Fibroblast of skin of right quadriceps (primary cell): ENCODE measurements around the gene ZNF823.
"Not testable (repeated sequence)": the region's sequence is repeated elsewhere in the genome, so short reads cannot be mapped to it uniquely, and the experiment has no call there.

Experiments used
- DNase-seq: peaks from one replicate; pipeline ENCODE4 v3.0.0-alpha.2; 2013

The ZNF823 gene

DNA sequence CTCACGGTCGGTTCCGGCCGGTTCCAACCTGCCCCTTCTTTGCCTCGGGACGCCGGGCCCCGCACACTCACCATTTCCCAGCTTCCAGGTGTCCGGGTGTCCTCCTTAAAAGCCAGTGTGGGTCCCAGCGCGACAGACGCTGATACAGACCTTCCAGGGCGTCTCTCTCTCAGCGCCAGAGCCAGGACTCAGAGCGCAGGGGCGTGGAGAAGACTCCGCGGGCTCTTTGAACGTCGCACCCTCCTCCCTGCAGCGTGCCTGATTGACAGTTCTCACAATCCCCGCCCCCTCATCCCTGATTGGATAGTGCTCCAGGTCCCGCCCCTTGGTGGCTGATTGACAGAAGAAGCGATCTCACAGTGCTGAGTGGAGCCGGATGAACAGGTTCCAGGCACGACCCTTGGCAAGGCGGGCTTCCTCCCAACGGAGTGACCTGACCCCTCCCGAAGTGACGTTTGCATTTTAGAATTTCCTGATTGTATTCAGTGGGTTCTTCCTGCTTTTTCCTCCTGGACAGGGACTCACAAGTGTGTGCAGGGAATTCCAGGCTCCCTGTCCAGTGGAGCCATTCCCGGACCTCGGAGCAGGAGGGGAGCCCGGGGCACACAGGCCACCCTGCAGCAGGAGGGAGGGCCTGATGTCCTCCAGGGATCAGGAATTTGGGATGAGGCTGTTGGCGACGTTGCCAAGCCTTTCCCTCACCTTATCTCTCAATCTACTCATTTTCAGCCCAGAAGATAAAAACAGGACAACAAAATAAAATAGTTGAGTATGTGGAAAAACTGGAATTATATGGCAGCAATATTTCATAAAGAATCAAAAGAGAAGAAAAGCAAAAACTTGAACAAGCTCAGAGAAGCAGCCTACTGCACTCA is at the start of gene ZNF823:
ZNF823 (minus strand) TSS at position 201 of the 875 bp plus-strand sequence; CDS start at position 74, 127 bp downstream.
- DNase-seq, result peak; percentile 98

DNA sequence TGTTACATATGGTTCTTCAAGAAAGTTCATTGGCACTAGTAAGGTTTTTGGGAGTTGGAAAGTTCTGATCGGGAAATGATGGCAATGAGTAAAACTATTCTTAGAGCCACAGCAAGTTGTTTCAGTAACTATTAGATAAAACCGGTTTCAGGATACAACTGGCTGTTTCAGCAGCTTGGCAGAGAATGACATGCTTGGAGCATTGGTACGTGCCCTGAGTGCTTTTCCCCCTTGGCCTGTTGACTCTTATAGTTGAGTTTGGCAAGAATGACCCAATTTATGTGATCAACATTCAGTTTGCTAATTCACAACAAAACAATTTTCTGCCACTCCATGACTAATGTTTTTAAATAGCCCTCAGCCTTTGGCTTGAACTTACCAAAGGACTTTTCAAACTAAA is 48.8 kb upstream of the ZNF823 start:
- DNase-seq, result no peak

DNA sequence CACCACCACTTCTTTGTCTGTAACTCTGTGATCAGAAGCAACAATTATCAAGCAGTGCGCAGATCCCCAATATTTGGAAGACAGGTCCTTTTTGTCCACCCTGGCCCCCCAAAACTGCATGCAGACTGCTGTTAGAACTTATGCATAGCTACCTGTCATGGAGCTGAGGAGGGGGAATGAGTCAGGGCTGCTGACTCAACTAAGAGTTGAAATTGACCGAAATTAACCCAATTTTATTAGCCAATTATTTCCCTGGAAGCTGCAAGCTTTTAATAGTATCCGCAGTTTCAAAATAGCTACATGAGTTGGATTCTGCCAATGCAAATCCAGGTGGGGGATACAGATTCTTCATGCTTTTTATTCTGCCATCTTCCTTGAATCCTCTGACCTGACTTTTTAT is 45.6 kb upstream of the ZNF823 start:
- DNase-seq, result no peak

GRCh38 chr19:11783767-11784166 is 45.0 kb upstream of the ZNF823 start:
- no peak for DNase-seq

- peak; percentile 8 for DNase-seq
Measured at GRCh38 chr19:11781295-11782057, 42.7 kb upstream of the ZNF823 start.

DNA sequence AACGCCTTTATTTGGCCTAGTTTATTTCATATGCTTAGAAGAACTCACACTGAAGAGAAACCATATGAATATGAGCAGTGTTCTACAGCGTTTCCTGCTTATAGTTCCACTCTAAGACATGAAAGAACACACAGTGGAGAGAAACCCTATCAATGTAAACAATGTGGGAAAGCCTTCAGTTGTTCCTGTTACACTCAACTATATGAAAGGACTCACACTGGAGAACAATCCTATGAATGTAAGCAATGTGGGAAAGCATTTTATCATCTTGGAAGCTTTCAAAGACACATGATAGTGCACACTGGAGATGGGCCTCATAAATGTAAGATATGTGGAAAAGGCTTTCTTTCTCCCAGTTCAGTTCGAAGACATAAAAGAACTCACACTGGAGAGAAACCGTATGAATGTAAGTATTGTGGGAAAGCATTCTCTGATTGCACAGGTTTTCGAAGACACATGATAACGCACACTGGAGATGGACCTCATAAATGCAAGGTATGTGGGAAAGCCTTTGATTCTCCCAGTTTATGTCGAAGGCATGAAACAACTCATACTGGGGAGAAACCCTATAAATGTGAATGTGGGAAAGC is 41.8 kb upstream of the ZNF823 start:
- no peak for DNase-seq

GRCh38 chr19:11776669-11777068 is 37.9 kb upstream of the ZNF823 start:
- DNase-seq, result not testable (repeated sequence)

GRCh38 chr19:11771520-11771919 is 32.8 kb upstream of the ZNF823 start:
- DNase-seq, result not testable (repeated sequence)

DNA sequence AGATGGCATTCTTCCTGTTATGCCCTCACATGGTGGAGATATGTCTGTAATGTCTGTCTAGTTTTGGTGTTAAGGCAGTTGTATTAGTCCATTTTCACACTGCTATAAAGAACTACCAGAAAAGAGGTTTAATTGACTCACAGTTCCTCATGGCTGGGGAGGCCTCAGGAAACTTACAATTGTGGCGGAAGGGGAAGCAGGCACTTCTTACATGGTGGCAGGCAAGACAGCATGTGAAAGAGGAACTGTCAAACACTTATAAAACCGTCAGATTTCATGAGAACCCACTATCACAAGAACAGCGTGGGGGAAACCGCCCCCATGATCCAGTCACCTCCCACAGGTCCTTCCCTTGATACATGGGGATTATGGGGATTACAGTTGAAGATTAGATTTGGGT is 31.2 kb upstream of the ZNF823 start:
- no peak for DNase-seq

GRCh38 chr19:11767633-11768133 is 28.9 kb upstream of the ZNF823 start:
- DNase-seq, result peak; percentile 12

DNA sequence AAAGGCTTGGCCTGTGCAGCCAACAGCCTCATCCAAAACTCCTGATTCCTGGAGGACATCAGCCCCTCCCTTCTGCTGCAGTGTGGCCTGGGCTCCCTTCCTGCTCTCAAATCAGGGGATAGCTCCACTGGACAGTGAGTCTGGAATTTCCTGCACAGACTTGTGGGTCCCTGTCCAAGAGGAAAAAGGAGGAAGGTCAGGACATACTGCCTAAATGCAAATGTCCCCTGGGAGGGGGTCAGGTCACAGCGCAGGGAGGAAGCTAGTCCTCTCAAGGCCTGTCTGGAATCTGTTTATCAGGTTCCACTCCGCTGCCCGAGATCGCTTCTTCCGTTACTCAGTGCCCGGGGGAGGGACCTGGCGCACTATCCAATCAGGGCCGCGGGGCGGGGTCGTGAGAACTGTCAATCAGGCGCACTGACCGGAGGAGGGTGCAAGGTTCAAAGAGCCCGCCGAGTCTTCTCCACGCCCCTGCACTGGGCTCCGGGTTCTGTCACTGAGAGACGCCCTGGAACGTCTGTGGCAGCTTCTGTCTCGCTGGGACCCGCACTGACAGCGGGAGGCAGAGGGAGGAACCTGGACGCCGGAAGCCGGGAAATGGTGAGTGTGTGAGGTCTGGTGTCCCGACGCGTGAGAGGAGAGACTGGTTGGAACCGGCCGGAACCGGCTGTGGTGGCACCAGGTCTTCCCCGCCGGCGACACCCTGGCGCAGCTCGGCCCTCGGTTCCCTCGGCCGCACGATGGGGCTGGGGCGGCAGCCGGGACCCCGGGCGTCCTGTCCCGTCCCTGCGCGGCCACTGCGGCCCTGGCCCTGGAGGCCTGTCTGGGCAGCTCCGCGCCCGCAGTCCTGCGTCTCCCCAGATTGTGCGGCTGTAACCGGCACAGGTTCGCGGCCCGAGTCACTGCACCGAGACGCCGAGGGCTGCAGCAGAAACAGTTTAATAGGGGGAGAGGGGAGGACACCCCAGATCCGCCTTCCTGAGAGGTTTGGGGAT is 28.1 kb upstream of the ZNF823 start, which contains the start of gene ZNF441:
ZNF441 (plus strand) TSS at position 404 of the 995 bp plus-strand sequence; CDS start at position 598, 194 bp downstream.
- DNase-seq, result peak; percentile 93

DNA sequence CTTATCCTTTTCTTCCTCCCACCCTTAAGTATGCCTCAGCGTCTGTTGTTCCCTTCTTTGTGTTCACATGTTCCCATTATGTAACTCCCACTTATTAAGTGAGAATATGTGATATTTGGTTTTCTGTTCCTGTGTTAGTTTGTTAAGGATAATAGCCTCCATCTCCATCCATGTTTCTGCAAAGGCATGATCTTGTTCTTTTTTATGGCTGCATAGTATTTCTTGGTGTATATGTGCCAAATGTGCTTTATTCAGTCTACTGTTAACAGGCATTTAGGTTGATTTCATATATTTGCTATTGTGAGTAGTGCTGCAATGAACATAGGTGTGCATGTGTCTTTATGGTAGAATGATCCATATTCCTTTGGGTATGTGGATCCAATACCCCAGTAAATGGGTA is 24.9 kb upstream of the ZNF823 start:
- no peak for DNase-seq

GRCh38 chr19:11763117-11763516 is 24.4 kb upstream of the ZNF823 start:
- DNase-seq, result no peak

- no peak for DNase-seq
Measured at GRCh38 chr19:11759805-11760204, 21.1 kb upstream of the ZNF823 start.

GRCh38 chr19:11756965-11757364 is 18.2 kb upstream of the ZNF823 start:
- no peak for DNase-seq

- DNase-seq, result no peak
Measured at GRCh38 chr19:11754663-11755062, 15.9 kb upstream of the ZNF823 start.

DNA sequence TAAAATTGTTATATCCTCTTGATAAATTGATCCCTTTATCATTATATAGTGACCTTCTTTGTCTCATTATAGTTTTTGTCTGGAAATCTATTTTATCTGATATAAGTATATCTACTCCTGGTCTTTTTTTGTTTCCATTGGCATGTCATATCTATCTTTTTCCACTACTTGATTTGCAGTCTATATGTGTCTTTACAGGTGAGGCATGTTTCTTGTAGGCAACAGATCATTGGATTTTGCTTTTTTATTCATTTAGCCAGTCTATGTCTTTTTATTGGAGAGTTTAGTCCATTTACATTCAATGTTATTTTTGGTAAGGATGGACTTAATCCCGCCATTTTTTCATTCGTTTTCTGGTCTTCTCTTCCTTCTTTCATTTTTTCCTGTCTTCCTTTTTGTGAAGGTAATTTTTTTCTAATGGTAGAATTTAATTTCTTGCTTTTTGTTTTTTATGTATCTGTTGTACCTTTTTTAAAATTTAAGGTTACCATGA is 13.5 kb upstream of the ZNF823 start:
- DNase-seq, result no peak

GRCh38 chr19:11749751-11750150 is 11.0 kb upstream of the ZNF823 start:
- no peak for DNase-seq

DNA sequence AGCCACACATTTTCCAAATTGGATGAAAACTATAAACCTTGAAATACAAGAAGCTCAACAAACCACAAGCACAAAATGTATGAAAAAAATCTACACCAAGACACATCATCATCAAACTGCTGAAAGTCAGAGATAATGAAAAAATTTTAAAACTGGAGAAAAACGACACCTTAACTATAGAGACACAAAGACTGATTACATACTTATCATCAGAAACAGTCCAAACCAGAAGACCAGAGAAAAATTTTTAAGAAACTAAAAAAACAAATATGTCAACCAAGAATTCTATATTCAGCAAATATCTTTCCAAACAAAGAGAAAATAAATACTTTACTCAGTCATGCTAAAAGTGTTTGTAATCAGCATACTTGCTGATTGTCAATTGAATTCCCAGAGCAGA is 8.5 kb upstream of the ZNF823 start:
- DNase-seq, result no peak

DNA sequence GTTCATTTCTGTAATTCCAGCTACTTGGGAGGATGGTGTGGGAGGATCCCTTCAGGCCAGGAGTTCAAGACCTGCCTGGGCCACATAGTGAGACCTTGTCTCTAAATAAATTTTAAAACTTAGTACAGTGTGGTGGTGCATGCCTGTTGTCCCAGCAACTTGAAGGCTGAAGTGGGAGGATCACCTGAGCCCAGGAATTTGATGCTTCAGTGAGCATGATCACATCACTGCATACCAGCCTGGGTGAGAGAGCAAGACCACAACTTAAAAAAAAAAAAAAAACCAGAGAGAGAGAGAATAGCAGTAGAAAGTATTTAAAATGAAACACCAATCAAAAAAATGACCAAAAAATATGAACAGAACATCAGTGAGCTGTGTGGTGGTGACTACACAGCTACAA is 7.1 kb upstream of the ZNF823 start:
- no peak for DNase-seq

GRCh38 chr19:11737964-11738745 is 591 bp downstream of the ZNF823 start:
- peak; percentile 16 for DNase-seq
